GM19397 (cell line): Measurements from ENCODE around the gene RRAD.
"Not testable (repeated sequence)": the region's sequence is repeated elsewhere in the genome, so short reads cannot be mapped to it uniquely, and the experiment has no call there.

ENCODE experiments used
- ATAC-seq: cut with Tn5 transposase; IDR thresholded peaks from one replicate; pipeline ENCODE4 v1.9.1; 2021; ENCODE audit warnings: mild to moderate bottlenecking, moderate library complexity; ENCODE audit not compliant: unreplicated experiment

Gene RRAD, protein sequence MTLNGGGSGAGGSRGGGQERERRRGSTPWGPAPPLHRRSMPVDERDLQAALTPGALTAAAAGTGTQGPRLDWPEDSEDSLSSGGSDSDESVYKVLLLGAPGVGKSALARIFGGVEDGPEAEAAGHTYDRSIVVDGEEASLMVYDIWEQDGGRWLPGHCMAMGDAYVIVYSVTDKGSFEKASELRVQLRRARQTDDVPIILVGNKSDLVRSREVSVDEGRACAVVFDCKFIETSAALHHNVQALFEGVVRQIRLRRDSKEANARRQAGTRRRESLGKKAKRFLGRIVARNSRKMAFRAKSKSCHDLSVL

DNA sequence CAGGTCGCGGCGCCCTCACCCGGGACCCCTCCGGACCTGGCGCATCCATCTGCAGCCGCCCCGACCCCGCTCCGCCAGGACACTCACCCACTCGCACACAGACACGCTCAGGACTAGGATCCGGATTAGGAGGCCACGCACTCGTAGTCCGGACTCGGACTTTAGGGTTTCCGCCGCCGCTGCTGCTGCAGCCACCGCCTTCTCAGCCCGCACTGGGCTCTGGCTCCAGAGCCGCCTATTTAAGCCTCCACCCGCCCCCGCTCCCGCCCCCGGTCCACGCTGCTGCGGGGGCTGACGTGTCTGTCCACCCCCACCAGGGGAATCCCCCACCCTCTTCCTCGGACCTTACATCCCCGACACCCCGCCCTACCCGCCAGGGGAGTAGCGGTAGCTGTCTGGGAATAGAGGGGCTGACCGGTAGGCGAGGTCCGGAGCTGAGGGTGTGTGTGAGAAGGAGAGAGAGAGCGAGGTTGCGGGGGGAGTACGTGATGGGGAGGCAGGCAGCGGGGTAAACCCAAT lies at the start of gene RRAD:
RRAD (minus strand) TSS at position 214 of the 519 bp plus-strand sequence. CDS start 356 bp downstream, outside the sequence.
- no peak for ATAC-seq

DNA sequence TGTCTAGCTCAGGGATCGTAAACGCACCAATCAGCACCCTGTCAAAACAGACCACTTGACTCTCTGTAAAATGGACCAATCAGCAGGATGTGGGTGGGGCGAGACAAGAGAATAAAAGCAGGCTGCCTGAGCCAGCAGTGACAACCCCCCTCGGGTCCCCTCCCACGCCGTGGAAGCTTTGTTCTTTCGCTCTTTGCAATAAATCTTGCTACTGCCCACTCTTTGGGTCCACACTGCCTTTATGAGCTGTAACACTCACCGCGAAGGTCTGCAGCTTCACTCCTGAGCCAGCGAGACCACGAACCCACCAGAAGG lies 49.6 kb upstream of the RRAD start:
- not testable (repeated sequence) for ATAC-seq

GRCh38 chr16:66974156-66974931 lies 49.0 kb upstream of the RRAD start:
- ATAC-seq: not testable (repeated sequence)

DNA sequence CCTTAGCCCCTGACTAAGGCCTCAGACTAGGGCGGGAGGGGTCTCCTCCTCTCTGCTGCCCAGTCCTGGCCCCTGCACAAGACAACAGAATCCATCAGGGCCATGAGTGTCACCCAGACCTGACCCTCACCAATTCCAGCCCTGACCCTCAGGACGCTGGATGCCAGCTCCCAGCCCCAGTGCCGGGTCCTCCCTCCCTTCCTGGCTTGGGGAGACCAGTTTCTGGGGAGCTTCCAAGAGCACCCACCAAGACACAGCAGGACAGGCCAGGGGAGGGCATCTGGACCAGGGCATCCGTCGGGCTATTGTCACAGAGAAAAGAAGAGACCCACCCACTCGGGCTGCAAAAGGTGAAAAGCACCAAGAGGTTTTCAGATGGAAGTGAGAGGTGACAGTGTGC lies 48.4 kb upstream of the RRAD start:
- no peak for ATAC-seq

DNA sequence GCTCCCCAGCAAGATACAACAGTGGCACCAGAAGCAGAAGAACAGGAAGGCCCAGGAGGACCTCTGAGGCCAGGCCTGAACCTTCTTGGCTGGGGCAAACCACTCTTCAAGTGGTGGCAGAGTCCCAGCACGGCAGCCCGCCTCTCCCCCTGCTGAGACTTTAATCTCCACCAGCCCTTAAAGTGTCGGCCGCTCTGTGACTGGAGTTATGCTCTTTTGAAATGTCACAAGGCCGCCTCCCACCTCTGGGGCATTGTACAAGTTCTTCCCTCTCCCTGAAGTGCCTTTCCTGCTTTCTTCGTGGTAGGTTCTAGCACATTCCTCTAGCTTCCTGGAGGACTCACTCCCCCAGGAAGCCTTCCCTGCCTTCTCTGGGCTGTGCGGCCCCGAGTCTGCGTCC lies 47.6 kb upstream of the RRAD start:
- no peak for ATAC-seq

DNA sequence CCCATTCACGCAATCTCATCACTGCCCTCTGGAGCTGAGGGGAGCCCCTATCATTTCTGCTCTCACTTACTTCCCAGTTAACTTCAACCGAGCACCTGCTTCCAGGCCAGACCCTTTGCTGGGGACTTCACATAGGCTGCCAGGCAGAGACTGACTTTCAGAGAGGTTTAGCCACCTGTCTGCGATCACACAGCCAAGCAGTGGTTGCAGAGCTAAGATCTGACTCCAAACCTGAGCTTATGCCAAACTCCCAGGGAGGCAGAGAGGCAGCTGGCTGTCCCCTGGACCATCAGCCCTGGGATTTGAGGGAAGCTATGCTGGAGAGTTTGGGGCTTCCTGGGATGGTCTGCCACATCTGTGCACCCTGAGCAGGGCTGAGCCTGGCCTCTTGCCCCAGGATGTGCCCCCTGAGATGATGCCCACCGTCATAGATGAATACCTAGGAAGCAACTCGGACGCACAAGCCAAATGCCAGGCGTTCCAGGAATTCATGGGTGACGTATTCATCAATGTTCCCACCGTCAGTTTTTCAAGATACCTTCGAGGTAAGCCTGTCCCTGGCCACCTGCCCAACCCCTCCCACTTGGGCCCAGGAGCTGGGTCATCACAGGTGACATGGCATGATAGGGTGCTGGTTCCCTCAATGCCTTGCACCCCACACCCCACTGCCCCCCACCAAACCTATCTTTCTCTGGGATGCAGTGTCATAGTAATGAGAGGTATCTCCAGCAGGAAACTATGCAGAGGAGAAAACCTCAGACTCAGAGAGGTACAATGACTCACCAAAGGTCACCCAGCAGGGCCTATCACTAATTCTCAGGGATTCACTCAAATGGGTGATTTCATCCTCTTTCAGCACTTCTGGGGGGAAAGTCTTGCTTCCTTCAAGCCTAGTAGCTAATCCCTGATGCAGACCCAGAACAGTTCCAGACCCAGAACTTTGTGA lies 45.7 kb upstream of the RRAD start:
- ATAC-seq: no peak

- ATAC-seq: no peak
These were observed 43.5 kb upstream of the RRAD start for GRCh38 chr16:66968847-66969246.

- no peak for ATAC-seq
These were observed 38.7 kb upstream of the RRAD start for GRCh38 chr16:66964049-66964448.

- no peak for ATAC-seq
These were observed 36.6 kb upstream of the RRAD start for GRCh38 chr16:66961914-66962313.

- ATAC-seq: peak; percentile 75
These were observed 35.9 kb upstream of the RRAD start, which contains the start of gene CES3 for GRCh38 chr16:66961065-66961744. Gene CES3, plus strand, starts transcription at chr16:66961266. Its CDS starts 42 bp downstream, at chr16:66961308.

GRCh38 chr16:66960270-66960669 lies 34.9 kb upstream of the RRAD start:
- ATAC-seq: no peak

DNA sequence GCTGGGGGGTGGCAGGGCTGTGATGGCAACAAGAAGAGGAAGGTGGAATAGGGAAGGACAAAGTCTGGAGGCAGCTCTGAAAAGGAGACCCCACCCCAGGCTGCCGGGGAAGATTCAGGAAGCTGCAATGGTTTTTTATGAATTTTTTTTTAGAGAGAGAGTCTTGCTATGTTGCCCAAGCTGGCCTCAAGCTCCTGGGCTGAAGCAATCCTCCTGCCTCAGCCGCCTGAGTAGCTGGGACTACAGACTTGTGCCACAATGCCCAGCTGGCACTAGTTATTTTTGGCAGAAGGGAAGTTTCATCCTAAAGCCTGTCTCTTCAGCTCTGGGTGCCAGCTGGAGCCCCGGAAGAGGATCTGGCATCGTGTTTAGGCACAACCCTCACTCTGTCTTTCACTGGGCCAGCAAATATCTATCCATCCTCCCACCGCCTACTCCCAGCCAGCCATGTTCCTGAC lies 34.4 kb upstream of the RRAD start:
- no peak for ATAC-seq

DNA sequence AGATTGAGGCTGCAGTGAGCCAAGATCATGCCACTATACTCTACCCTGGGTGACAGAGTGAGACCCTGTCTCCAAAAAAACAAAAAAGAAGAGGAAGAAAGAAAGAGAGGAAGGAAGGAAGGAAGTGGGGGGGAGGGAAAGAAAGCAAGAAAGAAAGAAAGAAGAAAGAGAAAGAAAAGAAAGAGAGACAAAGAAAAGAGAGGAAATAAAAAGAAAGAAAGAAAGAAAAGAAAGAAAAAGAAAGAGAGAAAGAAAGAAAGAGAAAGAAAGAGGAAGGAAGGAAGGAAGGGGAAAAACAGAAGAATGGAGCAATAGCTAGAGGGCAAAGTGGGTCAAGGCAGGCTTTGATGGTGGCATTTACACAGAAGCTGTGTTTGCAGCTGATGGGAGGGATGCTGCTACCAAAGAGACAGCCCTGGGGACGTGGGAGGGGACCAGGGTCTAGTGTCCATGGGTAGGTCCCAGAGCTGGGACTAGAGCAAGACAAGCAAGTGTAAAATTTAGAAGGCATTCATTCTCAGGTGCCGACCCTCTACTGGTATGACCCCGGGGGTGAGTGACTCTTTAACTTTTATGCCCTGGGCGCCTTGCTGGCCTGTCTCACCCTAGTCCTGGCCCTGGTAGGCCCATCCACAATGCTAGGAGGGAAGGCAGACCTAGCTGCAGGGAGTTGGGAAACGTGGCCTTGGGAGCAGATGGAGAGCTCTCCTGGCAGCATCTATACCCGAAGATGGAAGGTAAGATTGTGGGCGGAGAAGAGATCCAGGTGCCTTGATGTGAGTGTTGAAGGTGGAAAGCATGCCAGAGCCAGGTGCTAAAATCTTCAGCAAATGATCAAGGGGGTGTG lies 33.7 kb upstream of the RRAD start:
- ATAC-seq: no peak

GRCh38 chr16:66956154-66956457 lies 30.8 kb upstream of the RRAD start:
- ATAC-seq: not testable (repeated sequence)

DNA sequence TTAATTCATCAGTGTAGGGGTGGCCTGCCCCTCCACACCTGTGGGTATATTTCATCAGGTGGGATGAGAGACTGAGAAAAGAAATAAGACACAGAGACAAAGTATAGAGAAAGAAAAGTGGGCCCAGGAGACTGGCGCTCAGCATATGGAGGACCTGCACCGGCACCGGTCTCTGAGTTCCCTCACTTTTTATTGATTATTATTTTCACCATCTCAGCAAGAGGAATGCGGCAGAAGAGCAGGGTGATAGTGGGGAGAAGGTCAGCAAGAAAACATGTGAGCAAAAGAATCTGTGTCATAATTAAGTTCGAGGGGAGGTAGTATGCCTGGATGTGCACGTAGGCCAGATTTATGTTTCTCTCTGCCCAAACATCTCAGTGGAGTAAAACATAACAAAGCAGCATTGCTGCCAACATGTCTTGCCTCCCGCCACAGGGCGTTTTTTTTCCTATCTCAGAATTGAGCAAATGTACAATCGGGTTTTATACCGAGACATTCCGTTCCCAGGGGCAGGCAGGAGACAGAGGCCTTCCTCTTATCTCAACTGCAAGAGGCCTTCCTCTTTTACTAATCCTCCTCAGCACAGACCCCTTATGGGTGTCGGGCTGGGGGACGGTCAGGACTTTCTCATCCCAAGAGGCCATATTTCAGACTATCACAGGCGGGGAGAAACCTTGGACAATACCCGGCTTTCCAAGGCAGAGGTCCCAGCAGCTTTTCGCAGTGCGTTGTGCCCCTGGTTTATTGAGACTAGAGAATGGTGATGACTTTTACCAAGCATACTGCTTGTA lies 30.2 kb upstream of the RRAD start:
- ATAC-seq: not testable (repeated sequence)

- no peak for ATAC-seq
These were observed 28.8 kb upstream of the RRAD start for GRCh38 chr16:66954097-66954659.

GRCh38 chr16:66953462-66954096 lies 28.2 kb upstream of the RRAD start:
- no peak for ATAC-seq
